GM12878 (cell line): ENCODE results near the gene CDC14C. TPM values are rescaled to one million over a fixed set of nuclear protein-coding genes. Genes with fewer than 3 reads are reported as not detected.

Experiments used
- ATAC-seq: fragments of 200-7000 bp; cut with Tn5 transposase; 3 replicates; pipeline ENCODE4 v1.9.1; 2020; ENCODE audit warnings: mild to moderate bottlenecking, moderate library complexity
- BruUV-seq: library from RNA; stranded (reverse); fragments of 400-500 nt; replicated peaks from 2 replicates; lab custom pipeline; 2021; lab: Mats Ljungman, UMichigan
- CTCF ChIA-PET: fragments of 300-600 bp; sonication (Branson Sonifier 250); formaldehyde crosslinking; extraction: SDS; loops from one replicate; lab custom pipeline; 2021; ENCODE audit warnings: inconsistent platforms; lab: Yijun Ruan, JAX
- POLR2A ChIA-PET: fragments of 350-600 bp; formaldehyde crosslinking; extraction: SDS; loops from one replicate; lab custom pipeline; 2021; ENCODE audit warnings: inconsistent platforms; lab: Charles Lee
- RAD21 ChIA-PET: fragments of 300-600 bp; sonication (Branson Sonifier 250); formaldehyde crosslinking; loops from one replicate; lab custom pipeline; 2023; ENCODE audit warnings: antibody characterized with exemption; ENCODE audit not compliant: unreplicated experiment; lab: Charles Lee
- SMC1A ChIA-PET: fragments of 300-600 bp; sonication (Branson Sonifier 250); formaldehyde crosslinking; loops from one replicate; lab custom pipeline; 2023; ENCODE audit not compliant: unreplicated experiment, uncharacterized antibody; lab: Charles Lee
- DNase-seq: peaks from one replicate; pipeline ENCODE4 v3.0.0-alpha.2; 2011; ENCODE audit warnings: low read depth, low spot score
- FAIRE-seq: peaks from 3 replicates; lab custom pipeline; 2011; peaks lifted over from hg19 to GRCh38; lab: Jason Lieb, UNC
- H2AFZ ChIP-seq: 2 replicates; pipeline ENCODE4 v1.6.0; 2011; ENCODE audit warnings: low read depth, low read length, control low read depth; ENCODE audit not compliant: control insufficient read depth
- H3K27ac ChIP-seq: 2 replicates; pipeline ENCODE4 v1.5.1; 2011; ENCODE audit warnings: control low read depth; ENCODE audit not compliant: control insufficient read depth, insufficient read depth
- H3K27me3 ChIP-seq, 2 experiments: replicated peaks in 1 of 2; 2 replicates each; pipeline versions ENCODE4 v1.6.0 to v1.6.1; 2011; ENCODE audit warnings: low read length in 1 of 2; ENCODE audit not compliant: control insufficient read depth in 2 of 2, insufficient read depth in 2 of 2
- H3K36me3 ChIP-seq, 2 experiments: 2 replicates each; pipeline ENCODE4 v1.5.1; 2011; ENCODE audit warnings: low read length in 1 of 2; ENCODE audit not compliant: control insufficient read depth in 2 of 2, insufficient read depth in 2 of 2
- H3K4me1 ChIP-seq: 2 replicates; pipeline ENCODE4 v1.6.1; 2011; ENCODE audit warnings: mild to moderate bottlenecking, low read length, moderate library complexity, mixed read lengths; ENCODE audit not compliant: control insufficient read depth, insufficient read depth
- H3K4me2 ChIP-seq: 2 replicates; pipeline ENCODE4 v1.6.0; 2011; ENCODE audit warnings: control low read depth; ENCODE audit not compliant: control insufficient read depth, insufficient read depth
- H3K4me3 ChIP-seq: fragments of 200-600 bp; sonication (generic); 2 replicates; pipeline ENCODE4 v1.5.1; 2016
- H3K79me2 ChIP-seq: 2 replicates; pipeline ENCODE4 v1.6.0; 2011; ENCODE audit warnings: low read length; ENCODE audit not compliant: control insufficient read depth, insufficient read depth
- H3K9ac ChIP-seq: 2 replicates; pipeline ENCODE4 v1.8.0; 2011; ENCODE audit warnings: low read length, control low read depth, mixed read lengths; ENCODE audit not compliant: control insufficient read depth, insufficient read depth
- H3K9me3 ChIP-seq: replicated peaks from 3 replicates; pipeline ENCODE4 v1.5.1; 2011; ENCODE audit warnings: mild to moderate bottlenecking, low read length; ENCODE audit not compliant: control insufficient read depth, insufficient read depth
- H4K20me1 ChIP-seq: 2 replicates; pipeline ENCODE4 v1.6.0; 2011; ENCODE audit not compliant: control insufficient read depth, insufficient read depth
- BMI1 ChIP-seq: fragments of 450-650 bp; IDR thresholded peaks from 2 replicates; pipeline ENCODE4 v1.6.1; 2016; ENCODE audit warnings: mild to moderate bottlenecking, moderate library complexity, borderline replicate concordance
- DPF2 ChIP-seq: fragments of 450-650 bp; IDR thresholded peaks from 2 replicates; pipeline ENCODE4 v1.6.1; 2017; ENCODE audit warnings: mild to moderate bottlenecking
- IRF4 ChIP-seq: IDR thresholded peaks from 2 replicates; pipeline ENCODE4 v1.6.1; 2011; ENCODE audit warnings: low read depth, low read length
- JUND ChIP-seq: IDR thresholded peaks from 2 replicates; pipeline ENCODE4 v1.6.1; 2012; ENCODE audit warnings: low read depth, mild to moderate bottlenecking, low read length, improper control_type of control experiment, moderate library complexity
- SUPT20H ChIP-seq: IDR thresholded peaks from 2 replicates; pipeline ENCODE4 v1.6.1; 2011; ENCODE audit warnings: low read depth, mild to moderate bottlenecking, low read length, moderate library complexity, borderline replicate concordance; ENCODE audit not compliant: control insufficient read depth
- WGBS: methylation state at CpG from one replicate; pipeline ENCODE4 v1.1.6; 2016; ENCODE audit warnings: low lambda C conversion rate; ENCODE audit not compliant: insufficient replicate concordance, insufficient coverage; ENCODE audit errors: missing lambda C conversion rate; 5-methylcytosine and 5-hydroxymethylcytosine counted together
- in situ Hi-C: fragments of 300-500 bp; cut with MboI; formaldehyde crosslinking; loops from 9 replicates; pipeline ENCODE4 v1.14.3; 2018; ENCODE audit warnings: mixed read lengths
- intact Hi-C: fragments of 100-400 bp; cut with micrococcal nuclease; formaldehyde crosslinking; loops from one replicate; pipeline ENCODE4 v1.14.2; 2022; ENCODE audit not compliant: unreplicated experiment
- polyA plus RNA-seq, 11 experiments: library from polyadenylated mRNA; depleted of rRNA in 4 of 11; unstranded in 6 of 11; stranded (reverse) in 5 of 11; fragments of >200 nt; fragmentation: Nextera tagmentation in 4 of 11; fragmentation: Illumina TruSeq in 1 of 11; extraction: Ambion mirVana in 4 of 11; extraction: Trizol in 1 of 11; gene quantifications; 1 replicate in 1 of 11; 2 replicates in 10 of 11; pipeline versions ENCODE4 v1.2.1 to v1.2.3, GENCODE V29; 2011 to 2016; ENCODE audit warnings: inconsistent platforms in 2 of 11, missing spikeins in 2 of 11, low read depth in 1 of 11
- total RNA-seq, 4 experiments: library from RNA; depleted of rRNA in 3 of 4; stranded (reverse); fragments of >200 nt in 3 of 4; fragmentation: Illumina TruSeq in 1 of 4; extraction: Trizol in 1 of 4; gene quantifications; 2 replicates each; pipeline versions ENCODE4 v1.2.1 to v1.2.3, GENCODE V29; 2013 to 2021
- TF ChIP-seq, protein P1 (sequence below): IDR thresholded peaks from 2 replicates; pipeline ENCODE4 v1.6.1; 2012; ENCODE audit warnings: low read length, inconsistent platforms
- TF ChIP-seq, protein P2 (sequence below): fragments of 450-650 bp; IDR thresholded peaks from 2 replicates; pipeline ENCODE4 v1.6.1; 2016; ENCODE audit warnings: mild to moderate bottlenecking
- TF ChIP-seq, protein P3 (sequence below): fragments of 450-650 bp; IDR thresholded peaks from 2 replicates; pipeline ENCODE4 v1.6.1; 2017; ENCODE audit warnings: mild to moderate bottlenecking, low read depth, inconsistent platforms; ENCODE audit not compliant: poor library complexity, severe bottlenecking
- TF ChIP-seq, protein P4 (sequence below): fragments of 450-650 bp; IDR thresholded peaks from 2 replicates; pipeline ENCODE4 v1.6.1; 2017; ENCODE audit warnings: borderline replicate concordance

CDC14C gene
- total and polyA plus RNA-seq, 10 of the 15 experiments (the other 5 are each of a cell fraction or from before 2014, with no cell fraction given), result 0.03 TPM; not detected in 9

DNA sequence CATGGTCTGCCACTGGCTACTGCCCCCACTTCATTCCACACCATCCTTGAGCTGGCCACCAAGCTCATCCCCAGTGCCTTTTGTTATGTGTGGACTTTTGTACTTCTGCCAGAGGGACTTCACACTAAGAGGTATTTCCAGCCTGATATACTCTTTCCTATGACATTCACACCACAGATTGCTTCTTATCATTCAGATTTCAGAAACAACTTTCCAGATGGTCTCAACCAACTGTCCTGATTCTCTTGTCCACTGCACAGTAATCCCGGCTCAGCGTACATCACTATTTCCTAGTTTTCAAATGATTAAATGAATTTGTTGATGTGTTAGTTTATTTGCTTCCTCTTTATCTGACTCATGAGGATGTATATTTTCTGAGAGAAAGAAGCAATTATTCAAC, 7.1 kb downstream of the CDC14C start:
- in situ Hi-C loops, result no loop called here
- Histone ChIP-seq H3K9ac (no peak overlapping the region), H3K4me2 (no peak overlapping the region), H4K20me1 (no peaks in the 10 kb centered on the region), H3K27me3 (no peaks in the 10 kb centered on the region), H3K4me1 (no peaks in the 10 kb centered on the region), H3K36me3 (no peaks in the 10 kb centered on the region), H3K79me2 (no peaks in the 10 kb centered on the region), H3K9me3 (no peaks in the 10 kb centered on the region), H2AFZ (no peak overlapping the region), H3K27ac (no peak overlapping the region), H3K4me3 (no peak overlapping the region)
- DNase-seq (no peak), FAIRE-seq (no peak), ATAC-seq (no peak)
- ChIA-PET RAD21 (no interaction called here), POLR2A (no interaction called here), CTCF (no interaction called here), SMC1A (no interaction called here)
- intact Hi-C loops, result no loop called here
- 22% methylated on average over 2 of the region's 2 CpGs for WGBS
- TF ChIP-seq IRF4 (no peak), DPF2 (no peak)
- TF ChIP-seq, protein P1, sequence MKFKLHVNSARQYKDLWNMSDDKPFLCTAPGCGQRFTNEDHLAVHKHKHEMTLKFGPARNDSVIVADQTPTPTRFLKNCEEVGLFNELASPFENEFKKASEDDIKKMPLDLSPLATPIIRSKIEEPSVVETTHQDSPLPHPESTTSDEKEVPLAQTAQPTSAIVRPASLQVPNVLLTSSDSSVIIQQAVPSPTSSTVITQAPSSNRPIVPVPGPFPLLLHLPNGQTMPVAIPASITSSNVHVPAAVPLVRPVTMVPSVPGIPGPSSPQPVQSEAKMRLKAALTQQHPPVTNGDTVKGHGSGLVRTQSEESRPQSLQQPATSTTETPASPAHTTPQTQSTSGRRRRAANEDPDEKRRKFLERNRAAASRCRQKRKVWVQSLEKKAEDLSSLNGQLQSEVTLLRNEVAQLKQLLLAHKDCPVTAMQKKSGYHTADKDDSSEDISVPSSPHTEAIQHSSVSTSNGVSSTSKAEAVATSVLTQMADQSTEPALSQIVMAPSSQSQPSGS, result no peak
- BruUV-seq, result no TSS peak

DNA sequence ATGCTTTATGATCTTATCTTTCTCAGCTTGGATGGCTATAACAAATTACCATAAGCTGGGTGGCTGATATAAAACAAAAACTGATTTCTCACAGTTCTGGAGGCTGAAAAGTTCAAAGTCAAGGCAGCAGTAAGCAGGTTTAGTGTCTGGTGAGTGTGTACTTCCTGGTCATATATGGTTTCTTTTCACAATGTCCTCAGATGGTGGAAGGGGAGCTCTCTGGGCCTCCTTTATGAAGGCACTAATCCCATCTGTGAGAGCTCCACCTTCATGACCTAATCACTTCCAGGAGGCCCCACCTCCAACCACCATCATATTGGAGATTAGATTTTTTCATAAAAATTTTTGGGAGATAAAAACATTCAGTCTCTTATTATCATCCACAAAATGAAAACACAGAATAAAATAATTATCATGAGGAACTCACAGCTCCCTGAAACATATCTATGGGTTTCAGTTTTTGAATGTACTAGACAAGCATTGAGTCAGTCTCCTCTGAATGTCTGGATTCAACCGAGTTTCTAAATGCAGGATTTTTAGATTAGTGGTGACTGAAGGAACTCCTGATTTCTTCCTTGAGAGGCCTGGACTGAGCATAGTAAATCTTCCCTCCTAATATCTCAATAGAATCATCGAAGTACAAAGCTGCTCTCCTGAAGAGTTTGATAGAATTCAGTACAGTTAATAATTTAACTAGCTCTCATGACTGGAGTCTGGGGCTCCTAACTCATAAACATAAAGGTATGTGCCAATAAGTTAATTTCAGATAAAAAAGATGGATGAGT, 8.0 kb downstream of the CDC14C start:
- H2AFZ ChIP-seq, result no peak overlapping the region
- H4K20me1 ChIP-seq, result no peaks in the 10 kb centered on the region
- no peak overlapping the region for H3K4me2 ChIP-seq
- SMC1A ChIA-PET, result no interaction called here
- no peaks in the 10 kb centered on the region for H3K27me3 ChIP-seq
- no peaks in the 10 kb centered on the region for H3K36me3 ChIP-seq
- H3K27ac ChIP-seq, result no peak overlapping the region
- RAD21 ChIA-PET, result no interaction called here
- no peak for ATAC-seq
- no TSS peak for BruUV-seq
- H3K79me2 ChIP-seq, result no peaks in the 10 kb centered on the region
- no peak for DNase-seq
- H3K4me1 ChIP-seq, result no peaks in the 10 kb centered on the region
- POLR2A ChIA-PET, result no interaction called here
- CTCF ChIA-PET, result no interaction called here
- TF ChIP-seq, protein P2, sequence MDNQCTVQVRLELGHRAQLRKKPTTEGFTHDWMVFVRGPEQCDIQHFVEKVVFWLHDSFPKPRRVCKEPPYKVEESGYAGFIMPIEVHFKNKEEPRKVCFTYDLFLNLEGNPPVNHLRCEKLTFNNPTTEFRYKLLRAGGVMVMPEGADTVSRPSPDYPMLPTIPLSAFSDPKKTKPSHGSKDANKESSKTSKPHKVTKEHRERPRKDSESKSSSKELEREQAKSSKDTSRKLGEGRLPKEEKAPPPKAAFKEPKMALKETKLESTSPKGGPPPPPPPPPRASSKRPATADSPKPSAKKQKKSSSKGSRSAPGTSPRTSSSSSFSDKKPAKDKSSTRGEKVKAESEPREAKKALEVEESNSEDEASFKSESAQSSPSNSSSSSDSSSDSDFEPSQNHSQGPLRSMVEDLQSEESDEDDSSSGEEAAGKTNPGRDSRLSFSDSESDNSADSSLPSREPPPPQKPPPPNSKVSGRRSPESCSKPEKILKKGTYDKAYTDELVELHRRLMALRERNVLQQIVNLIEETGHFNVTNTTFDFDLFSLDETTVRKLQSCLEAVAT, result no peak
- TF ChIP-seq, protein P3, sequence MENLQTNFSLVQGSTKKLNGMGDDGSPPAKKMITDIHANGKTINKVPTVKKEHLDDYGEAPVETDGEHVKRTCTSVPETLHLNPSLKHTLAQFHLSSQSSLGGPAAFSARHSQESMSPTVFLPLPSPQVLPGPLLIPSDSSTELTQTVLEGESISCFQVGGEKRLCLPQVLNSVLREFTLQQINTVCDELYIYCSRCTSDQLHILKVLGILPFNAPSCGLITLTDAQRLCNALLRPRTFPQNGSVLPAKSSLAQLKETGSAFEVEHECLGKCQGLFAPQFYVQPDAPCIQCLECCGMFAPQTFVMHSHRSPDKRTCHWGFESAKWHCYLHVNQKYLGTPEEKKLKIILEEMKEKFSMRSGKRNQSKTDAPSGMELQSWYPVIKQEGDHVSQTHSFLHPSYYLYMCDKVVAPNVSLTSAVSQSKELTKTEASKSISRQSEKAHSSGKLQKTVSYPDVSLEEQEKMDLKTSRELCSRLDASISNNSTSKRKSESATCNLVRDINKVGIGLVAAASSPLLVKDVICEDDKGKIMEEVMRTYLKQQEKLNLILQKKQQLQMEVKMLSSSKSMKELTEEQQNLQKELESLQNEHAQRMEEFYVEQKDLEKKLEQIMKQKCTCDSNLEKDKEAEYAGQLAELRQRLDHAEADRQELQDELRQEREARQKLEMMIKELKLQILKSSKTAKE, result no peak
- TF ChIP-seq, protein P4, sequence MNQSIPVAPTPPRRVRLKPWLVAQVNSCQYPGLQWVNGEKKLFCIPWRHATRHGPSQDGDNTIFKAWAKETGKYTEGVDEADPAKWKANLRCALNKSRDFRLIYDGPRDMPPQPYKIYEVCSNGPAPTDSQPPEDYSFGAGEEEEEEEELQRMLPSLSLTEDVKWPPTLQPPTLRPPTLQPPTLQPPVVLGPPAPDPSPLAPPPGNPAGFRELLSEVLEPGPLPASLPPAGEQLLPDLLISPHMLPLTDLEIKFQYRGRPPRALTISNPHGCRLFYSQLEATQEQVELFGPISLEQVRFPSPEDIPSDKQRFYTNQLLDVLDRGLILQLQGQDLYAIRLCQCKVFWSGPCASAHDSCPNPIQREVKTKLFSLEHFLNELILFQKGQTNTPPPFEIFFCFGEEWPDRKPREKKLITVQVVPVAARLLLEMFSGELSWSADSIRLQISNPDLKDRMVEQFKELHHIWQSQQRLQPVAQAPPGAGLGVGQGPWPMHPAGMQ, result no peak
- no peak for TF ChIP-seq SUPT20H
- TF ChIP-seq JUND, result no peak
- no peak for TF ChIP-seq BMI1
- TF ChIP-seq, all 136 proteins: peak for 0
- Histone ChIP-seq H3K9me3 (no peaks in the 10 kb centered on the region), H3K4me3 (no peak overlapping the region), H3K9ac (no peak overlapping the region)
- intact Hi-C loops (no loop called here), in situ Hi-C loops (no loop called here)
- WGBS, result 40% methylated on average over 2 of the region's 2 CpGs
- FAIRE-seq, result no peak
